Measurements from ENCODE around the gene FAM163A.

The FAM163A gene

GRCh38 chr1:179865377-179865776 lies 122.3 kb downstream of the FAM163A start:
- no peak for DNase-seq

All from right hindlimb (tissue), 1 donor.